ENCODE measurements around the gene SIGLEC7.
A peak's percentile ranks its signal among the peaks of the same experiment; 100 is the strongest.

The SIGLEC7 gene

DNA sequence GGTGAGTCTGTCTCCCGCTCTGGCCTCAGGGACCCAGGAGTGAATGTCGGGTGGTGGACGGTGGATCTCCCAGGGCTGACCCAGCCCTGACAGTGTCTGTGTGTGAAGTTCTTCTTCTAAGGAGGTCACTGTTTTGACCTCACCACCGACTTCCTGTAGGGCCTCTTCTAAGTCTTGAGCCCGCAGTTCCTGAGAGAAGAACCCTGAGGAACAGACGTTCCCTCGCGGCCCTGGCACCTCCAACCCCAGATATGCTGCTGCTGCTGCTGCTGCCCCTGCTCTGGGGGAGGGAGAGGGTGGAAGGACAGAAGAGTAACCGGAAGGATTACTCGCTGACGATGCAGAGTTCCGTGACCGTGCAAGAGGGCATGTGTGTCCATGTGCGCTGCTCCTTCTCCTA, at the start of gene SIGLEC7:
SIGLEC7 (plus strand) TSS at position 183 of the 400 bp plus-strand sequence; CDS start at position 252, 69 bp downstream.
- DNase-seq: no peak

DNA sequence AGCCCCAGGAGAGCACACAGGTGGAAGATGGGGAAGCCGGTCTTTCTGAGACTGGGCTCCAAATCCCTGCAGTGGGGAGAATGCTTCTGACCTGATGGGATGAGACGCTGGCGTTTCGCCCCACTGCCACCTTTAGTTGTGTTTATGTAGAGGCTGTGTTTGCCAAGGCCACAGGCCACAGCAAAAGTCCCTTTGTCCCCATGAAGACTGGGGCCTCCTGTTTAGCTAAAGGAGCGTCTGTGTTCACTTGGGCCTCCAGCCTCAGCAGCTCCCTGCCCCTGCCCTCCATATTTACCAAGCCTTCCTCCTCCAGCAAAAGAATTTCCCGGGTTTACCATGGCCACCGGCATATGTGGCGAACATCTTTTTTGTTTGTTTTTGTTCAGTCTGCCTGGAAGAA, 49.0 kb upstream of the SIGLEC7 start:
- no peak for DNase-seq

DNA sequence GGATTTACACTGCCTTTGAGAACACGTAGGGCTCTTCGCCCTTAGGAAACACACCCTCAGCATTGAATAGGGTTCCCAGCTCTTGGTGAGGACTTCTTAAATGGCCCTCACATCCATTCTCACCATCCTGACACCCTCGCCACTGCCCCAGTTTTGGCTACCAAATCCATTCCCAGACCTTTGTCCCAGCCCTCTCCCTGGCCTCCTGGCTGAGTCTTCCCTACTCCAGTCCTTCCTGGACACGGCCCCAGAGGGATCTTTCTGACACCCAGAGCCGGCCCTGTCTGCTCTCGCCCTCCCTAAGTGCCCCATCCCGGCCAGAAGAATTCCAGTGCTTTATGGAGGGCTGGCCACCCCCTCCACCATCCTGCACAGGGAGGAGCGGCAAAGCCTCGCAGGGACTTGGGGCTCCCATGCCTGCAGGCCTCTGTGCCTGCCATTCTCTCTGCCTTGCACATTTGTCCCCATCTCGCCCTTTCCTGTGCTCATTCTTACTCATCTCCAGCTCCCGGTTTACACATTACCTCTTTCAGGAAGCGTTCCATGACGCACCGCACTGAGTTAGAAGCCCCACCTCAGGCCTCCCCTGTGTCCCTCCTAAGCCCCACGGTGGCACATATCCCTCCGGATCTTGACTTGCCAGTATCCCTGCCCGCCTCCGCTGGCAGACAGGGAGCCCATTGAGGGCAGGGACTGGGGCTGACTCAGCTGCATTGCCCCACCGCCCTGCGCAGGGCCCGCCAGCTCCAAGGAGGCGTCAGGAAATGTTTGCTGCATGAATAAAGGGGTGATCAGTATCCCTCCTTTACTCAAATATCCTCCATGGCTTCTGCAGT, 48.4 kb upstream of the SIGLEC7 start:
- DNase-seq: no peak

DNA sequence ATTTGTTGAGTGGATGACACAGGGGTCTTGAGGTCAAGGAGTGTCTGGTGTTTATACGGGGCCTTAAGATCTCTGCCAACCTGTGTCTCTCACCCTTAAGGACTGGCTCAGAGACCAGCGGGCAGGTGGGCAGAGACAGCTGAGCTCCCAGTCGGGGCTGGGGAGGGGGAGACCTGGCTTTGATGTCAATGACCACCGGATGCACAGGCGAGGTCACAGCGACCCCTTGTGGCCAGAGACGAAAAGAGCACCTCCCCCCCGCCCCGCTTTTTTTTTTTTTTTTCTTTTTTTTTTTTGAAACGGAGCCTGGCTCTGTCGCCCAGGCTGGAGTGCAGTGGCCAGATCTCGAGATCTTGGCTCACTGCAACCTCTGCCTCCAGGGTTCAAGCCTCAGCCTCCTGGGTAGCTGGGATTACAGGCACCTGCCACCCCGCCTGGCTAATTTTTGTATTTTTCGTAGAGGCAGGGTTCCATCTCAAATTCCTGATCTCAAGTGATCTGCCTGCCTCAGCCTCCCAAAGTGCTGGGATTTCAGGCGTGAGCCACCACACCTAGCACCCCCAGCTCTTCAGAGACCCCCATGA, 47.3 kb upstream of the SIGLEC7 start:
- peak in 1 of 2 experiments; percentile 13 for DNase-seq

DNA sequence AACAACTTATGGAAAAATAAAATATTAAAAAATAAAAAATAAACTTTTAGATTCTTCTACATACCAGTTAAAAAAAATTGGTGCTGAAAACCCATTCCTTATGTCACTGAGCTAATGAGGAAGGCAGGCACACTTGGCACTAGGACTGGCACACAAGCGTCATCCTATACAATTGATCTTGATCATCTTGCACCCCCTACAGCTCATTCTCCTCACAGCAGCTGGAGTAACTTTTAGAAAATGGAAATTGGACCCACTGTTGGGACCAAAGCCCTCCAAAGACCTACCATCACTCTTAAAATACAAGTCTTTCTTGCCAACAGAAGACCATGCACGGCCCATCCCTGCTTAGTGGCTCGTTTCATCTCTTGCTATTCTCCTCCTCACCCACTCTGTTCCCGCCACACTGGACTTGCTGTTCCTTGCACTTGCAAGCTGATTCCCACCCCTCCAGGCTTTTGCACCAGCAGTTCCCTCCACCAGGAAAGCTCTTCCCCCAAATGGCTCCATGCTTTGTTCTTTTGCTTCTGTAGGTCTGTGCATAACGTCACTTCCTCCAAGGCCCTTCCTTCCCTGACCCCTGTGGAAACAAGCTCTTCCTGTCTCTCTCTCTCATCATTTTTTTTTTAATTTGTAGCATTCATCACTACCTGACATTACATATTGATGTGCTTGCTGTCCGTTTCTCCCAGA, 45.5 kb upstream of the SIGLEC7 start:
- no peak for DNase-seq

DNA sequence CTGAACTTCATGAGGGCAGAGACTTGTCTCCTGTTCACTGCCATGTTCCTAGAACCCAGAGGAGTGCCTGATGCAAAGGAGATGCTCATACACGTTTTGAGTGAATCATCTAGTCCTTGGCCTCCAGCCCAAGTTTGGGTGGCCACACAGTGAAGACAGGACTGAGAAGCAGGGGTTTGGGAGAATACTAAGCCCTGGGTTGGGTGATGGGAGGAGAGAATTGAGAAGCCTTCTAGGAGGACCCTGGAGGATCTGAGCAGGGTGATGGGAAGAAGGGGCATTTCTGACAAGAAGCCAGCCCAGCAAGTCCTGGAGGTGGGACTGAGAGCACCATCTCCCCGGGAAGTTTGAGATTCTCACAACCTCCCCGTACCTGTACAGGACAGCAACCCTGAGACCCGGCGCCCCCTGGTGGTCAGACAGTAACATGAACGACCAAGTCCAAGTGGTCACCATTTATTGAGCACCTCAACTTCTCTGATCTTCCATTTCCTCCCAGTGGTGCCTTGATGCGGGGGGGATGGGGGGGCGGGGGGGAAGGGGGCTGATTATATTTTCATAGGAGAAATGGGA, 44.8 kb upstream of the SIGLEC7 start:
- peak; percentile 64 to 67 for DNase-seq

DNA sequence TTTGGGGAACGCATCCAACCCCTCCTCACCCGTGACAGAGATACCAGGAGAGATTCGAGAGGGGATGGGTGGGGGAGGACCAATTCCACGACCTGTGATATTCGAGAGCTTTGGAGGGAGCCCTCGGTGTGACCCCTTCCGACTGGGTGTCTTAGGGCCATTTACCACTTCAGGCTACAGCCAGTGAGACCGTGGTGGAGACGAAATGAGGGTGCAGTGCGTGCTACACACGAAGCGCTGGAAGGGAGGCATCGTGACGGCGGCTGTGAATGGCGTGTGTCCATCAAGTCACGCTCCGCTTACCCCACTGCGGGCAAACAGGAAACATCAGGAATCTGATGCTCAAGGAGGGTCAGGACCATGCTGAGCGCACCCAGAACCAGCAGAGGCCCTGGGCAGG, 44.3 kb upstream of the SIGLEC7 start:
- no peak for DNase-seq

DNA sequence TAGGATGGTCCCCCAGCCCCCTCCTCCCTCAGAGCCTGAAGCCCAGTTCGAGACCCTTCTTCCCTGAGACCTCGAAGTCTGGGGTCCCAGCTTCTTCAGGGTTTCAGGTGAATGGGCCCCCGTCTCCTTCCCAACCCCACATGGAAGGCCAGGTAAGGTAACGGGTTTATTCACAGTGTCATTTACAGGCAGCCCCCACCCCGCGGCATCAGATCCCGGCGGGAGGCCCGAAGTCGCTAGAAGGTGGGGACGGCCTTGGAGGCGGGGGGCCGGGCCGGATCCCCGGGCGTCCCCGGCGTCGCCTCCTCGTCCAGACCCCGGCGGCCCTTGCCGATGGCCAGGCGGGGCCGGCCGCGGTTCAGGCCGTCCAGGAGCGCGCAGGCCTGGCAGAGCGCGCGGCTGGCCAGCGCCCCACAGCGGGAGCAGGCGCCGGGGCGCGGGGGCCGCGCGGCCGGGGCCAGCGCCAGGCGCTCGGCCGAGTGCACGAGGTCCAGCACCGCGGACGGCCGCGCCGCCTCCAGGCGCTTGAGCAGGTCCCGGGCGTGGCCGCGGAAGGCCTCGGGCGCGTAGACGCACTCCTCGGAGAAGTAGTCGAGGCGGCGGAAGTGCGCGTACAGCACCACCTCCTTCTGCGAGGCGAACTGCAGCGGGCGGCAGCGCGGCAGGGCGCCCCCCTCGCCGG, 43.6 kb upstream of the SIGLEC7 start:
- DNase-seq: peak; percentile 20 to 23

DNA sequence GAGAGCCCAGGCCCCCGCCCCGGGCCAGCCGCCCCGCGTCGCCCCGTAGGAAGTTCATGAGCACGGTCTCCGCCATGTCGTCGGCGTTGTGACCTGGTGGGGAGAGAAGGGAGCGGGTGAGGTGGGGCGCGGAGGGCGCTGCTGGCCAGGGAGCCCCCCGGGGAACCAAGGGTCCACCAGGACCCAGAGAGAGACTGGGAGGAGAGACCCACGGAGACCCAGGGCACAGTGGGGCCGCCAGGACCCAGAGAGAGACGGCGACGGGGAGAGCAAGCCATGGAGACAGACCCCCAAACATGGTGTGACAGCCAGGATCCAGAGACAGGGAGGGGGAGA, 43.1 kb upstream of the SIGLEC7 start:
- DNase-seq: no peak

DNA sequence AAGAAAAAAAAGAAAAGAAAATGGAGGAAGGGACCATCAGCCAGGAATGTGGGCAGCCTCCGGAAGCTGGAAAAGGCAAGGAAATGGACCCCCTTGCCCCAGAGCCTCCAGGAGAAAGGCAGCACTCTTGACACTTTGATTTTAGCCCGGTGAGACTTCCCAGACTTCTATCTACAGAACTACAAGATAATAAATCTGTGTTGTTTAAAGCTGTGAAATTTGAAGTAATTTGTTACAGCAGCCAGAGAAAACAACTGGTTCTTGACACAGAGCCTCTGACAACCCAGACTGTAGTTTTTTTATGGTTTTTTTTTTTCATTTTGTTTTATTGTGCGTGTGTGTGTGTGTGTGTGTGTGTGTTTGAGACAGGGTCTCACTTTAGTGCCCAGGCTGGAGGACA, 41.5 kb upstream of the SIGLEC7 start:
- DNase-seq: no peak

DNA sequence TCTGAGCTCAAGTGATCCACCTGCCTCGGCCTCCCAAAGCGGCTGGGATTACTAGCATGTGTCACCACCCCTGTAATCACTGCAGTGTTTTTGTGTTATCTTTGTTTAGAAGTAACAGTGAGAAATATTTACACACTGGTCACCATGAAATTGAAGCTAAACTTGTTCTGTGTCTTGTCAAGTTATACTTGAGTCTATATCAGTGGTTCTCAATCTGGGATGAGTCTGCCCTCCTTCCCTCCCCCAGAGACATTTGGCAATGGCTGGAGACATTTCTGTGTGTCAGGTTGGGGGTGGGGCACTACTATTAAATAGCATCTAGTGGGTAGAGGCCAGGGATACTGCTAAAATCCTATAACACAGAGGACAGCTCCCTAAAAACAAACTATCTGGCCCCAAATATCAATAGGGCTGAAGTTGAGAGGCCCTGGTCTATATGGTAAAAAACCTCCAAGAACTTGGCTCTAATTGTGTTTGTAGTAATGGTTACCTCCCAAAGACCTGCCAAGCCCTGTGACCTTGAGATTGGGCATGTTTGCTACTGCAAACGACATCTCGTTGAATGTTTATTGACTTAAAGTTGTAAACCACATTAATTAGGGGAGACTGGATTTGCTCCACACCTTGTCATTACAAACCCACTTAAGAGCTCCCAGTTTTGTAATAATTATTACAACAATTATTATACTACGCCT, 40.8 kb upstream of the SIGLEC7 start:
- no peak for DNase-seq

DNA sequence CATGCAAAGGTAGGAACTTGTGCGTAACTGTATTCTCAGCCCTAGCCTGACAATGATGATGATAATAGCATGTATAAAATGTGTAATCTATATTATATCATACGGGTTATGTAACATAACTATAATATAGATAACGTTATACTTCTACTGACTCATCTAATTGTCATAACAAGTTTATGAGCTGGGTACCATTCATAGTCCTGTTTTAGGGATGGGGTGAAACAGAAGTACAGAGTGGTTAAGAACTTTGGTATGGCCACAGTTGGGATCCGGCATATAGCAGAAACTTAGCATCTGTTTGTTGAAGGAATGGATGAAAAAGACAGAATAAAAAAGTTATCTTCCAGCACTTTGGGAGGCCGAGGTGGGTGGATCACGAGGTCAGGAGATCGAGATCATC, 39.1 kb upstream of the SIGLEC7 start:
- no peak for DNase-seq

DNA sequence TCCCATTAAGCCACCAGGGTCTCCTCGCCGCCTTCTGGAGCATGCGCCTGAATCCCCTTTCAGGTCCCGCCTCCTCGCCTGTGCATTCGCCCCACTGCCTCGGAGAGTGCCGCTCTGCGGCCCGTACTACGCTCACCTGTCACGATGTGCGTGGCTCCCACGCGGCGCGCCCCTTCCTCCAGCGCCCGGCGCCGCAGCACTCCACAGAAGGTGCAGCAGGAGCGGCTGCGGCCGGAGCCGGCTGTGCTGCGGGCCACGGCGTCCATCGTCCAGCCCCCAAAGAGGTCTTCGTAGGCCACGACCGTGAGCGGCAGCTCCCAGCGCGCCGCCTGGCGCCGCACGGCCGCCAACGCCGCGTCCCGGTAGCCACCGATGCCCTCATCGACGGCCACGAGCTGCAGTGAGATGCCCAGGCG, 38.2 kb upstream of the SIGLEC7 start:
- no peak for DNase-seq

DNA sequence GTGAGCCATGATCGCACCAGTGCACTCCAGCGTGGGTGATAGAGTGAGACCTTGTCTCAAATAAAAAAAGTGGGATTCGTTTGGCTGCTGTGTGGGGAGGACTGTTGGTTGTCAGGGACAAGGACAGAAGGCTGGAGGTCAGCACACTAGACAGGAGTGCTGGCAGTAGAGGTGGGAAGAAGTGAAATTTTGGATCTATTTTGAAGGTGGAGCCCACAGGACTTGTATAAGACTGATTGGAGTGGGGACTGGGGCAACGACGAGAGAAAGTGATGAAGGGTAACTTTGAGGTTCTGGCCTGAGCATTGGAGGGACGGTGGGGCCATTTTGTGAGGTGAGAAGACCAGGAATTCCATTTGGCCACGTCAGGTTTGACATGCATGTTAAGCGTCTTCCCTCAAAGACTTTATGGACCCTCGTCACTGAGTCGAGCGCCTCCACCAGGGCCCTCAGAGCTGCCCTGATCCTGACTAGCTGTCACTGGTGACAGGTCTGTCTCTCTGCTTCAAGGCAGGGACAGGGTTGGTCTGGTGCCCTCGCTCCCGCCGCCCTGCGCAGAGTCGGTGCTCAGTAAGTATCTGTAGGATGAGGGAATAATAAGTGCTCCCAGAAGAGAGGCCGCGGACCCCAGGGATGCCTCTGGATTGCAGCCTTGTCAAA, 34.6 kb upstream of the SIGLEC7 start:
- DNase-seq: peak in 1 of 2 experiments; percentile 30

DNA sequence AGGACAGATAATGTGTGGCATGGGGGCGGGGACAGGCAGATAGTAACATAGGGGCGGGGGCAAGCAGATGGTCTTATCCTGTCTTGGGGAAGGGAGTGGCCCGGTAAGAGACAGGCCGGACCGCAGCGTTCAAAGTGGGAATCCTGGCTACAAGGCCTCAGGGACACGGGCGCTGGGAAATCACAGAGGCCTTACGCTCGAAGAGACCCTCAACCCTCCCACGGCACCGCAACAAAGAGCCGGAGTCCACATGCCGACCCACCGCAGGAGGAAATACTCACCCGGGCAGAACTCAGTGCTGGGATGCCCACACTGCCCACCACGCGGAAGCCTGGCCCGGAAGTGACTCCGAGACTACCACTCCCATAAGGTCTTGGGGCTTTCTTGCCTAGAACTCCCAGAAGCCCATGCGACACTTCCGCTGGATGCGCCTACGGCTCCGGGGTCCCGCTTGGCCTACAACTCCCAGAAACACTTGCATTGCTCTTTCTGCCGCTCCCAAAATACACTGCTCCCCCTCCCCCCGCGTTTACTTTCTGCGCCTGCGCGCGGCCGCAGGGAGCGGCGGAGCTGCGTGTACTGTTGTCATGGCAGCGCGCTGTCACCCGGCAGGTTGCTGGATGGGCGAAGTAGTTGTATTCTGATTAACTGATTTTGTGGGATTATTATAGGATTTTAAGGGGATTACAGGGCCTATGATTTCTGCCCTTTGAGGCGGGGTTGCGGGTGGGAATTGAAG, 33.9 kb upstream of the SIGLEC7 start, which contains the start of gene CTU1:
CTU1 (minus strand) TSS at position 344 of the 739 bp plus-strand sequence. CDS start 3,840 bp downstream, outside the sequence.
- peak; percentile 98 for DNase-seq

DNA sequence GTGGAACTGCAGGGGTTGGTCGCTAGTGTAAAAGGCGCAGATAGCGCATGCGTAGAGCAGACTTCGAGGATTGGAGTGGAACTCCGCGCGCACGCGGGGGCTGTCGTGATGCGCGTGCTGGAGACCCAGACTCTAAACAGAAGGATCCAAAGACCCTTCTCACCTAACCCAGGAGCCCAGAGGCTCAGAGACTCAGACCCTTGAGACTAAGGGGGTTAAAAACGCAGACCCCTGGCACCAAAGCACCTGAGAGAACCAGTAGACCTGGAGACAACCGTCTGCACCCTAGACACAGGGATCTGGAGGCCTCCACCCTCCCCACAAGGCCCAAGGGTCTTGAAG, 33.3 kb upstream of the SIGLEC7 start:
- no peak for DNase-seq

DNA sequence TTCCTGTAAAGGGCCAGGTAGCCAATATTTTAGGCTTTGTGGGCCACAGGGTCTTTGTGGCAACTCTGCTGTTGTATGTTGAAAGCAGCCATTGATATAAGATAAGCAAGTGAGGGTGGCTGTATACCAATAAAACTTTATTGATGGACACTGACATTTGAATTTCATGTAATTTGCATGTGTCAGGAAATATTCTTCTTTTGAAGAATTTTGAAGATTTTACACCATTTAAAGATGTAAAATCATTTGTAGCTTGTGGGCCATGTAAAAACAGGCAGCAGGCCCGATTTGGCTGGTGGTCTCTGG, 31.5 kb upstream of the SIGLEC7 start:
- no peak for DNase-seq

DNA sequence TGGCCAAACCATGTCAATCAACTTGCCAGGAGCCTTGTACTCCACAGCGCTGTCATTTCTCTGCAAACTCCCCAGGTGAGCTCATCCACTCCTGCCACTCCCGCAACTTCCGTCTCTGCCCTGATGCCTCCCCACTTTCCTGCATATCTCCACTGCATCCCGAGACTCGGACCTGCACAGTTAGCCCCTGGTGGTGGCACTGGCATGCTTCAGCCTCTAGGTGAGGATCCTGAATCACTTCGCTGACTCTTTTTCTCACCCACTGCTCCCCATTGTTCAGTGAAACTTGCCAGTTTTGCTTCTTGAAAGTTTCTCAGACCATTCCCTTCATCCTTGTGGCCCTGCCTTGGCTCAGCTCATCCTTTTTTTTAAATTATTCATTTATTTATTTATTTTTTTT, 30.5 kb upstream of the SIGLEC7 start:
- DNase-seq: no peak

DNA sequence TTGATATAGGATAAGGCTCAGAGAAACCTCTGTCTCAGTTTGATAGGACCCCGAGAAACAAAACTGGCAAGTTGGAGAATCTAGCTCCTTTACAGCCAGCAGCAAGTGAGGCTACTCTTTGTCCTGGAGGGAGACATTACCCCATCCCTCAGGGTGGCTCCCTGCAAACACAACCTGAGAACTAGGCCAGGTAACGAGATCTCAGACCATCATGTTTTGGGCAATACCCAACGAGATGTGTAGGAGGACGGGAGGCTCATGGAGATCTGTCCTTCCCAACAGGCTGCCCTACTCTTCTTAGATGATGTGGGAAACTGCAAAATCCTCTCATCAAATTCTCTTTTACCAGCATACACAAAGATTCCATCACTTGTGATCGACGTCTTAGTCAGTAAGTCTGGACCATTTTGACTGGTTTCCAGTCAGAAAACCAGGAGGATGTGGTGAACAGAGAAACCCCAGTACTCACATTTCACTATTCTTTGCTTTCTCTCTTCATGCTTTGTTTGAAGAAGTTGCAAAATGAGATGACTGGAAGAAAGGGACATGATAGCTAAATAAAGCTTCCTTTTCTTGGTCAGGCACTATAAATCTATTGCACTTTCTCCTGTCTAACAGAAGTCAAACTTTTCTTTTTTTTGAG, 27.9 kb upstream of the SIGLEC7 start:
- DNase-seq: no peak

DNA sequence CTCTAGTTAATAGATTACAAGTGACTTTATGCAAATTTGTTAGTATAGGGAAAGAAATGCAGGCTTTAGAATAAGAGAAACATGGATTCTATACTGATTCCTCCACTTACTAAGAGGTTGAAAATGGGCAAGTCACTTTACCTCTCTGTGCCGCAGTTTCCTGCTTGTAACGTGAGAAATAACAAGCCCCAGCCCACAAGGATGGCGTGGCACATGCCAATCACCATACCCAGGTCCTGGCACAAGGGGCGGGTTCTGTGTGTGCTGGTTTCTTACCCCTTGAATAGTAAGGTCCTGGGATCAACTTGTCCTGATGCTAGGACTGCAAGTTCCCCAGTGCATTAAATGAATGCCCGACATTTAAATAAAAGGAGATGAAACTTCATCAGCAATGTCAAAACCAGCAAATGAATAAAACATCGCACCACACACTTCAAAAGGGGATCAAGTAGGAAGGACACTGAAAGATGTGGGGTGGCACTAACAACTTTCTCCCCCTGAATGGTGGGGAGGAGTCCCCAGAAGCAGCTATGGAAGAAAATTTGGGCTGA, 25.3 kb upstream of the SIGLEC7 start:
- no peak for DNase-seq

DNA sequence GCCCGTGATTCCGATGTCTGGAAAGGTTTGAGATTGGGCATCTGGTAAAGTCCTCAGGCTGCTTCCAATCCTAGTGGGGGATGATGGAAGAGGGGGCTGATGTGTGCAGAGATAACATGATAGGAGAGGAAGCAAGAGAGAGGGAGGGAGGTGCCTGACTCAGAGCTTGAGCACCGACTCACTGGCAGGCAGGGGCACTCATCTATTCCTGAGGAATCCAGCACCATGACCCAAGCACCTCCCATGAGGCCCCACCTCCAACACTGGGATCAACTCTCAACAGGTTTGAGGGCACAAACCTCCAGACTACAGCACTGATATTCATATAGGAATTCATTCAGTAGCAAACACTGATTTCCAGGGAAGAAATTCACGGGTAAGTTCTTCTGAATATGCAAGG, 23.0 kb upstream of the SIGLEC7 start:
- no peak for DNase-seq
